Breast epithelium (tissue), 3 donors: ENCODE data around the gene CASQ2.

ENCODE experiments used
- POLR2A ChIP-seq: fragments of 450-650 bp; IDR thresholded peaks from one replicate; pipeline ENCODE4 v1.6.1; 2016; ENCODE audit warnings: antibody characterized with exemption, mild to moderate bottlenecking, moderate library complexity
- TF ChIP-seq, protein P1 (sequence below), 3 donors: fragments of 450-650 bp; IDR thresholded peaks; one replicate each; pipeline ENCODE4 v1.5.1; 2016 to 2017; ENCODE audit warnings: antibody characterized with exemption in 3 of 3, mild to moderate bottlenecking in 3 of 3, moderate library complexity in 3 of 3

DNA sequence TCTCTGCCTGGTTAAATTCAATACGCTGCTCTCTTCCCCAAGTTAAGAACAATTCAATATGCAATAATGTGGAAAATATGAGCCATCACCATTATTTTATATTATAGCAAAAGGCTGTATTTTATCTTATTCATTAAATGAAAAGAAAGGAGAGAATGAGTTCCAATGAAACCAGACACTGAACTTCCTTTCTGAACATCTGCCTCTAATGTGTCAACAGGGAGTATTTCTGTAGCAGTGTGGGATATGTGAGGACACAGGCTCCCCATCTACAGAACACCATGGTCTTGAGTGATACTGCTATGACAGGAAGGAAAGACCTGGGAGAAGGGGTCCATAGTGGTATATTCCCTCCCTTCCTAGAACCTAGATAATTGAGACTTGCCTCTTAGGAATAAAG, 46.3 kb downstream of the CASQ2 start:
- TF ChIP-seq, protein P1, sequence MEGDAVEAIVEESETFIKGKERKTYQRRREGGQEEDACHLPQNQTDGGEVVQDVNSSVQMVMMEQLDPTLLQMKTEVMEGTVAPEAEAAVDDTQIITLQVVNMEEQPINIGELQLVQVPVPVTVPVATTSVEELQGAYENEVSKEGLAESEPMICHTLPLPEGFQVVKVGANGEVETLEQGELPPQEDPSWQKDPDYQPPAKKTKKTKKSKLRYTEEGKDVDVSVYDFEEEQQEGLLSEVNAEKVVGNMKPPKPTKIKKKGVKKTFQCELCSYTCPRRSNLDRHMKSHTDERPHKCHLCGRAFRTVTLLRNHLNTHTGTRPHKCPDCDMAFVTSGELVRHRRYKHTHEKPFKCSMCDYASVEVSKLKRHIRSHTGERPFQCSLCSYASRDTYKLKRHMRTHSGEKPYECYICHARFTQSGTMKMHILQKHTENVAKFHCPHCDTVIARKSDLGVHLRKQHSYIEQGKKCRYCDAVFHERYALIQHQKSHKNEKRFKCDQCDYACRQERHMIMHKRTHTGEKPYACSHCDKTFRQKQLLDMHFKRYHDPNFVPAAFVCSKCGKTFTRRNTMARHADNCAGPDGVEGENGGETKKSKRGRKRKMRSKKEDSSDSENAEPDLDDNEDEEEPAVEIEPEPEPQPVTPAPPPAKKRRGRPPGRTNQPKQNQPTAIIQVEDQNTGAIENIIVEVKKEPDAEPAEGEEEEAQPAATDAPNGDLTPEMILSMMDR (IDR thresholded peaks at IDR 0.05): no peak
- TF ChIP-seq POLR2A: no peak
